Endothelial cell of umbilical vein (primary cell): Measurements from ENCODE around the gene AMBP. TPM values are rescaled to one million over a fixed set of nuclear protein-coding genes. Genes with fewer than 3 reads are reported as not detected.

Source experiments
- BruUV-seq: library from RNA; stranded (reverse); fragments of 400-500 nt; replicated peaks from 2 replicates; lab custom pipeline; 2021; lab: Mats Ljungman, UMichigan
- CTCF ChIA-PET: fragments of 300-600, 350-600 bp; sonication (Branson Sonifier 250); formaldehyde crosslinking; loops from one replicate; lab custom pipeline; 2021; ENCODE audit warnings: antibody characterized with exemption, inconsistent platforms; lab: Charles Lee
- POLR2A ChIA-PET: fragments of 300-600, 350-600 bp; sonication (Branson Sonifier 250); formaldehyde crosslinking; loops from one replicate; lab custom pipeline; 2021; ENCODE audit warnings: antibody characterized with exemption, inconsistent platforms; lab: Charles Lee
- DNase-seq: peaks from one replicate; pipeline ENCODE4 v3.0.0-alpha.2; 2011; ENCODE audit warnings: low read depth, low spot score
- FAIRE-seq: peaks from 2 replicates; lab custom pipeline; 2011; peaks lifted over from hg19 to GRCh38; lab: Jason Lieb, UNC
- H2AFZ ChIP-seq: 2 replicates; pipeline ENCODE4 v1.6.0; 2012; ENCODE audit warnings: low read depth, low read length, control low read depth, inconsistent platforms
- H3K27ac ChIP-seq: 2 replicates; pipeline ENCODE4 v1.5.1; 2011; ENCODE audit warnings: low read depth, mild to moderate bottlenecking, control low read depth, low read length, moderate library complexity; ENCODE audit not compliant: insufficient read depth
- H3K27me3 ChIP-seq, 2 experiments: 2 replicates each; pipeline versions ENCODE4 v1.6.0 to v1.6.1; 2011; ENCODE audit warnings: low read length in 2 of 2, mixed read lengths in 1 of 2; ENCODE audit not compliant: control insufficient read depth in 2 of 2, insufficient read depth in 2 of 2
- H3K36me3 ChIP-seq, 2 experiments: 2 replicates in 1 of 2; 3 replicates in 1 of 2; pipeline ENCODE4 v1.5.1; 2011; ENCODE audit warnings: low read length in 2 of 2, mild to moderate bottlenecking in 1 of 2, moderate library complexity in 1 of 2; ENCODE audit not compliant: control insufficient read depth in 2 of 2, insufficient read depth in 2 of 2; ENCODE audit errors: extremely low read depth in 1 of 2
- H3K4me1 ChIP-seq: 3 replicates; pipeline ENCODE4 v1.5.1; 2011; ENCODE audit warnings: mild to moderate bottlenecking, low read length; ENCODE audit not compliant: control insufficient read depth, insufficient read depth; ENCODE audit errors: extremely low read depth
- H3K4me2 ChIP-seq: 2 replicates; pipeline ENCODE4 v1.6.1; 2011; ENCODE audit warnings: low read length, control low read depth, mixed read lengths; ENCODE audit not compliant: insufficient read depth
- H3K4me3 ChIP-seq, 3 experiments: fragments of 200-600 bp in 1 of 3; sonication (generic), shearing (Covaris generic) in 1 of 3; replicated peaks in 1 of 3; 2 replicates each; pipeline ENCODE4 v1.5.1; 2011 to 2016; ENCODE audit warnings: control low read depth in 3 of 3, low read length in 3 of 3, mild to moderate bottlenecking in 2 of 3, inconsistent platforms in 1 of 3, low read depth in 1 of 3, moderate library complexity in 1 of 3; ENCODE audit not compliant: insufficient read depth in 1 of 3
- H3K79me2 ChIP-seq: 2 replicates; pipeline ENCODE4 v1.6.0; 2012; ENCODE audit warnings: low read length, inconsistent platforms; ENCODE audit not compliant: control insufficient read depth, insufficient read depth
- H3K9ac ChIP-seq: replicated peaks from 2 replicates; pipeline ENCODE3; 2011; ENCODE audit warnings: low read length, control low read depth; ENCODE audit not compliant: insufficient read depth; ENCODE audit errors: extremely low read depth
- H3K9me1 ChIP-seq: replicated peaks from 3 replicates; pipeline ENCODE4 v1.6.0; 2011; ENCODE audit warnings: mild to moderate bottlenecking, low read length; ENCODE audit not compliant: control insufficient read depth, insufficient read depth; ENCODE audit errors: extremely low read depth
- H3K9me3 ChIP-seq: replicated peaks from 2 replicates; pipeline ENCODE4 v1.5.1; 2012; ENCODE audit warnings: low read length, inconsistent platforms; ENCODE audit not compliant: control insufficient read depth, insufficient read depth
- H4K20me1 ChIP-seq: replicated peaks from 2 replicates; pipeline ENCODE3; 2011; ENCODE audit warnings: mild to moderate bottlenecking, low read length; ENCODE audit not compliant: control insufficient read depth, insufficient read depth; ENCODE audit errors: extremely low read depth
- CTCF ChIP-seq, 2 donors: IDR thresholded peaks; 1 replicate in 1 of 2; 2 replicates in 1 of 2; pipeline ENCODE4 v1.5.1; 2011; ENCODE audit warnings: low read length in 2 of 2, mild to moderate bottlenecking in 2 of 2, moderate library complexity in 2 of 2, control low read depth in 1 of 2, inconsistent platforms in 1 of 2, low read depth in 1 of 2; ENCODE audit not compliant: insufficient read depth in 1 of 2; ENCODE audit errors: extremely low read depth in 1 of 2
- EZH2 ChIP-seq: IDR thresholded peaks from 2 replicates; pipeline ENCODE4 v1.6.1; 2012; ENCODE audit warnings: borderline replicate concordance, low read depth, mild to moderate bottlenecking, moderate library complexity, low read length, inconsistent platforms; ENCODE audit not compliant: severe bottlenecking
- MYC ChIP-seq: IDR thresholded peaks from one replicate; pipeline ENCODE4 v1.6.1; 2011; ENCODE audit warnings: mild to moderate bottlenecking, low read depth, low read length
- dilution Hi-C: fragments of 300-500 bp; cut with MboI; formaldehyde crosslinking; loops from one replicate; pipeline ENCODE4 v1.15.0; 2019; ENCODE audit warnings: low sequenced_read_pairs; ENCODE audit not compliant: extremely low pct_ligation_motif_present
- intact Hi-C: fragments of 100-400 bp; cut with micrococcal nuclease; formaldehyde crosslinking; loops from one replicate; pipeline ENCODE4 v1.10.0; 2022
- polyA plus RNA-seq, 4 experiments: library from polyadenylated mRNA; depleted of rRNA in 3 of 4; stranded (reverse) in 3 of 4; unstranded in 1 of 4; fragments of >200 nt; gene quantifications; 2 replicates each; pipeline versions ENCODE4 v1.2.1 to v1.2.3, GENCODE V29; 2011 to 2012; ENCODE audit warnings: missing spikeins in 1 of 4
- total RNA-seq: library from RNA; stranded (reverse); gene quantifications from 2 replicates; pipeline ENCODE4 v1.2.3, GENCODE V29; 2021

Gene AMBP
- total and polyA plus RNA-seq, 2 donors (not counting 3 experiments of a cell fraction or from before 2014, with no cell fraction given): not detected

GRCh38 chr9:114071197-114071795 lies 6.8 kb downstream of the AMBP start:
- Histone ChIP-seq H3K4me3 (no peak overlapping the region), H3K9me3 (no peaks in the 10 kb centered on the region), H4K20me1 (no peaks in the 10 kb centered on the region), H3K27ac (no peak overlapping the region), H3K27me3 (peaks cover 9 to 17% of the 10 kb centered on the region in 2 experiments), H3K79me2 (no peaks in the 10 kb centered on the region), H3K9ac (no peak overlapping the region), H2AFZ (no peak overlapping the region), H3K4me2 (no peak overlapping the region), H3K9me1 (no peaks in the 10 kb centered on the region), H3K4me1 (no peaks in the 10 kb centered on the region), H3K36me3 (no peaks in the 10 kb centered on the region)
- ChIA-PET POLR2A (no interaction called here), CTCF (interaction anchor here (1.0 to 5.8 kb wide), 3 partner anchors 11 to 333 kb away, joined by 3 to 36 read pairs (median 6); no protein-coding TSS in a partner anchor)
- BruUV-seq: no TSS peak
- DNase-seq: no peak
- intact Hi-C loops: no loop called here
- no peak for FAIRE-seq
- TF ChIP-seq CTCF (IDR thresholded peaks at IDR 0.05; ENCODE audit: extremely low read depth in 1 of 2, insufficient read depth in 1 of 2, low read depth in 1 of 2, low read length in 2 of 2): no peak
- no peak for TF ChIP-seq MYC
- no peak for TF ChIP-seq EZH2
- dilution Hi-C loops: no loop called here
